H1 (cell line): Measurements from ENCODE around the gene RAPGEF1. TPM values are rescaled to one million over a fixed set of nuclear protein-coding genes. Genes with fewer than 3 reads are reported as not detected.

Experiments used
- CTCF ChIA-PET: fragments of 300-600 bp; sonication (Branson Sonifier 250); formaldehyde crosslinking; loops from one replicate; lab custom pipeline; 2021; ENCODE audit not compliant: partially characterized antibody; lab: Charles Lee
- POLR2A ChIA-PET: fragments of 300-600 bp; sonication (Branson Sonifier 250); formaldehyde crosslinking; loops from one replicate; lab custom pipeline; 2021; ENCODE audit warnings: inconsistent platforms; ENCODE audit not compliant: partially characterized antibody; lab: Charles Lee
- DNase-seq, 2 experiments: peaks; one replicate each; pipeline versions ENCODE4 v3.0.0 to v3.0.0-alpha.2; 2010 to 2022; ENCODE audit warnings: low spot score in 2 of 2, low read depth in 1 of 2, mixed read lengths in 1 of 2
- FAIRE-seq: peaks from 2 replicates; lab custom pipeline; 2011; peaks lifted over from hg19 to GRCh38; lab: Jason Lieb, UNC
- H2AFZ ChIP-seq: 2 replicates; pipeline ENCODE4 v1.8.1; 2012; ENCODE audit warnings: low read length, inconsistent platforms
- H2AK5ac ChIP-seq: 2 replicates; pipeline ENCODE4 v1.6.1; 2013; ENCODE audit warnings: low read depth, low read length
- H2BK120ac ChIP-seq: replicated peaks from 2 replicates; pipeline ENCODE3; 2013; ENCODE audit warnings: low read depth, low read length, inconsistent platforms
- H2BK12ac ChIP-seq: 2 replicates; pipeline ENCODE4 v1.6.1; 2013; ENCODE audit warnings: low read depth, low read length
- H2BK15ac ChIP-seq: 2 replicates; pipeline ENCODE4 v1.6.1; 2013; ENCODE audit warnings: low read length
- H2BK20ac ChIP-seq: 2 replicates; pipeline ENCODE4 v1.6.1; 2013; ENCODE audit warnings: low read length
- H2BK5ac ChIP-seq: 2 replicates; pipeline ENCODE4 v1.6.1; 2013; ENCODE audit warnings: low read depth, low read length
- H3K14ac ChIP-seq: 2 replicates; pipeline ENCODE4 v1.6.1; 2013; ENCODE audit warnings: inconsistent platforms; ENCODE audit not compliant: insufficient read length
- H3K18ac ChIP-seq: 2 replicates; pipeline ENCODE4 v1.6.1; 2013; ENCODE audit warnings: low read length; ENCODE audit errors: extremely low read depth
- H3K23ac ChIP-seq: 2 replicates; pipeline ENCODE4 v1.6.1; 2013; ENCODE audit warnings: inconsistent platforms; ENCODE audit not compliant: insufficient read length
- H3K23me2 ChIP-seq: 2 replicates; pipeline ENCODE4 v1.6.1; 2013; ENCODE audit warnings: low read depth, low read length
- H3K27ac ChIP-seq: 2 replicates; pipeline ENCODE4 v1.6.1; 2011; ENCODE audit warnings: low read depth, low read length, inconsistent platforms
- H3K27me3 ChIP-seq, 4 experiments: replicated peaks in 1 of 4; 1 replicate in 1 of 4; 2 replicates in 3 of 4; pipeline versions ENCODE4 v1.6.1 to v1.8.1; 2011 to 2013; ENCODE audit warnings: low read length in 3 of 4, mild to moderate bottlenecking in 3 of 4, inconsistent platforms in 2 of 4, mixed read lengths in 2 of 4, moderate library complexity in 1 of 4; ENCODE audit not compliant: control insufficient read depth in 3 of 4, insufficient read depth in 3 of 4; ENCODE audit errors: extremely low read depth in 1 of 4
- H3K36me3 ChIP-seq, 4 experiments: 2 replicates each; pipeline versions ENCODE4 v1.6.1 to v1.8.1; 2011 to 2013; ENCODE audit warnings: mild to moderate bottlenecking in 4 of 4, low read length in 3 of 4, moderate library complexity in 2 of 4, control low read depth in 1 of 4, inconsistent platforms in 1 of 4; ENCODE audit not compliant: insufficient read depth in 4 of 4, control insufficient read depth in 2 of 4
- H3K4ac ChIP-seq: replicated peaks from 2 replicates; pipeline ENCODE3; 2013; ENCODE audit warnings: low read length, low read depth, mixed read lengths, inconsistent platforms; ENCODE audit not compliant: insufficient read length
- H3K4me1 ChIP-seq, 4 experiments: replicated peaks in 1 of 4; 1 replicate in 1 of 4; 2 replicates in 3 of 4; pipeline versions ENCODE4 v1.6.1 to v1.8.1; 2011 to 2013; ENCODE audit warnings: low read length in 3 of 4, inconsistent platforms in 2 of 4, mixed read lengths in 1 of 4; ENCODE audit not compliant: insufficient read depth in 4 of 4, control insufficient read depth in 3 of 4
- H3K4me2 ChIP-seq, 2 experiments: 2 replicates each; pipeline versions ENCODE4 v1.6.1 to v1.8.1; 2011 to 2013; ENCODE audit warnings: low read depth in 2 of 2, low read length in 2 of 2, control low read depth in 1 of 2, inconsistent platforms in 1 of 2, mild to moderate bottlenecking in 1 of 2; ENCODE audit not compliant: insufficient read depth in 1 of 2
- H3K4me3 ChIP-seq, 4 experiments: fragments of 200-600, 300-600 bp in 1 of 4; sonication (generic), shearing (Covaris generic), sonication (Bioruptor Twin) in 1 of 4; 2 replicates each; pipeline versions ENCODE4 v1.5.1 to v1.8.1; 2011 to 2016; ENCODE audit warnings: low read length in 4 of 4, low read depth in 3 of 4, control low read depth in 2 of 4, inconsistent platforms in 2 of 4, mild to moderate bottlenecking in 2 of 4, mixed read lengths in 1 of 4, moderate library complexity in 1 of 4; ENCODE audit not compliant: insufficient read depth in 2 of 4; ENCODE audit errors: extremely low read depth in 1 of 4
- H3K56ac ChIP-seq: replicated peaks from 2 replicates; pipeline ENCODE3; 2013; ENCODE audit warnings: low read depth, mild to moderate bottlenecking, mixed read lengths, low read length, inconsistent platforms; ENCODE audit not compliant: insufficient read length
- H3K79me1 ChIP-seq: 2 replicates; pipeline ENCODE4 v1.6.1; 2013; ENCODE audit warnings: low read depth, low read length, control low read depth
- H3K79me2 ChIP-seq, 2 experiments: 2 replicates each; pipeline versions ENCODE4 v1.6.1 to v1.8.1; 2012 to 2013; ENCODE audit warnings: low read length in 2 of 2, mild to moderate bottlenecking in 2 of 2, inconsistent platforms in 1 of 2; ENCODE audit not compliant: insufficient read depth in 2 of 2, control insufficient read depth in 1 of 2
- H3K9ac ChIP-seq, 4 experiments: replicated peaks in 1 of 4; 1 replicate in 1 of 4; 2 replicates in 3 of 4; pipeline versions ENCODE4 v1.6.1 to v1.8.1; 2011 to 2013; ENCODE audit warnings: low read depth in 3 of 4, low read length in 3 of 4, control low read depth in 2 of 4, mild to moderate bottlenecking in 2 of 4, moderate library complexity in 2 of 4, inconsistent platforms in 1 of 4; ENCODE audit errors: extremely low read depth in 1 of 4
- H3K9me3 ChIP-seq, 2 experiments: 2 replicates each; pipeline versions ENCODE4 v1.6.1 to v1.8.1; 2012 to 2013; ENCODE audit warnings: mild to moderate bottlenecking in 2 of 2, moderate library complexity in 2 of 2, control low read depth in 1 of 2, inconsistent platforms in 1 of 2, low read depth in 1 of 2, low read length in 1 of 2, mixed read lengths in 1 of 2; ENCODE audit not compliant: insufficient read depth in 2 of 2
- H4K20me1 ChIP-seq, 2 experiments: replicated peaks in 1 of 2; 2 replicates each; pipeline versions ENCODE3 to v1.8.1; 2011 to 2013; ENCODE audit warnings: inconsistent platforms in 2 of 2, low read length in 2 of 2, mild to moderate bottlenecking in 1 of 2; ENCODE audit not compliant: insufficient read depth in 2 of 2, control insufficient read depth in 1 of 2
- H4K5ac ChIP-seq: 2 replicates; pipeline ENCODE4 v1.6.1; 2013; ENCODE audit warnings: low read length, low read depth, mixed read lengths, inconsistent platforms; ENCODE audit not compliant: insufficient read length
- H4K8ac ChIP-seq: 2 replicates; pipeline ENCODE4 v1.8.0; 2013; ENCODE audit warnings: mild to moderate bottlenecking, moderate library complexity, low read length, inconsistent platforms; ENCODE audit not compliant: insufficient read depth; ENCODE audit errors: extremely low read depth
- H4K91ac ChIP-seq: replicated peaks from 2 replicates; pipeline ENCODE3; 2013; ENCODE audit warnings: low read length, mixed read lengths, inconsistent platforms; ENCODE audit not compliant: insufficient read length
- ASH2L ChIP-seq: fragments of 200-600, 300-600 bp; sonication (generic); IDR thresholded peaks from one replicate; pipeline ENCODE4 v1.7.1; 2017; ENCODE audit warnings: low read length
- CEBPB ChIP-seq: IDR thresholded peaks from 2 replicates; pipeline ENCODE4 v1.6.1; 2012; ENCODE audit warnings: low read depth, low read length
- EGR1 ChIP-seq: IDR thresholded peaks from 2 replicates; pipeline ENCODE4 v1.6.1; 2011; ENCODE audit warnings: low read depth, low read length, borderline replicate concordance
- HDAC6 ChIP-seq: IDR thresholded peaks from one replicate; pipeline ENCODE4 v1.7.1; 2012; ENCODE audit warnings: low read depth, mild to moderate bottlenecking, inconsistent platforms, low read length, moderate library complexity
- SIRT6 ChIP-seq: IDR thresholded peaks from one replicate; pipeline ENCODE4 v1.7.1; 2012; ENCODE audit warnings: low read length, inconsistent platforms
- SP1 ChIP-seq: IDR thresholded peaks from 2 replicates; pipeline ENCODE4 v1.6.1; 2011; ENCODE audit warnings: low read depth, low read length
- TAF7 ChIP-seq: optimal IDR thresholded peaks from 2 replicates; pipeline ENCODE3; 2011; ENCODE audit warnings: low read depth, mild to moderate bottlenecking, inconsistent platforms, low read length, moderate library complexity, borderline replicate concordance
- TCF12 ChIP-seq: IDR thresholded peaks from 2 replicates; pipeline ENCODE4 v1.6.1; 2011; ENCODE audit warnings: low read depth, mild to moderate bottlenecking, low read length
- WGBS, 2 experiments: shearing (Covaris generic) in 1 of 2; methylation state at CpG; one replicate each; pipeline versions ENCODE4 v1.1.6 to v1.1.7; 2013 to 2015; ENCODE audit warnings: low lambda C conversion rate in 2 of 2, mixed read lengths in 2 of 2, inconsistent platforms in 1 of 2, low coverage in 1 of 2, missing lambda C conversion rate in 1 of 2; ENCODE audit not compliant: insufficient replicate concordance in 2 of 2, insufficient coverage in 1 of 2, insufficient read length in 1 of 2; ENCODE audit errors: extremely low coverage in 1 of 2, missing lambda C conversion rate in 1 of 2; 5-methylcytosine and 5-hydroxymethylcytosine counted together
- polyA plus RNA-seq, 7 experiments: library from polyadenylated mRNA; depleted of rRNA in 3 of 7; stranded (reverse) in 5 of 7; unstranded in 2 of 7; fragments of >200 nt in 5 of 7; fragments of 200-250 nt in 2 of 7; gene quantifications; 1 replicate in 5 of 7; 2 replicates in 1 of 7; 4 replicates in 1 of 7; pipeline versions ENCODE4 v1.2.1 to v1.2.3, GENCODE V29; 2011 to 2013; ENCODE audit warnings: missing spikeins in 2 of 7, mixed read lengths in 2 of 7
- total RNA-seq: library from RNA; stranded (reverse); fragmentation: NEBNext Ultra II Directional; extraction: Animal tissue kit (Norgen Biotek cat#: 25700); gene quantifications from 2 replicates; pipeline ENCODE4 v1.2.1, GENCODE V29; 2021

RAPGEF1 gene
- total and polyA plus RNA-seq, 2 of the 8 experiments (the other 6 are each of a cell fraction or from before 2014, with no cell fraction given): 29.7 to 78.9 TPM

DNA sequence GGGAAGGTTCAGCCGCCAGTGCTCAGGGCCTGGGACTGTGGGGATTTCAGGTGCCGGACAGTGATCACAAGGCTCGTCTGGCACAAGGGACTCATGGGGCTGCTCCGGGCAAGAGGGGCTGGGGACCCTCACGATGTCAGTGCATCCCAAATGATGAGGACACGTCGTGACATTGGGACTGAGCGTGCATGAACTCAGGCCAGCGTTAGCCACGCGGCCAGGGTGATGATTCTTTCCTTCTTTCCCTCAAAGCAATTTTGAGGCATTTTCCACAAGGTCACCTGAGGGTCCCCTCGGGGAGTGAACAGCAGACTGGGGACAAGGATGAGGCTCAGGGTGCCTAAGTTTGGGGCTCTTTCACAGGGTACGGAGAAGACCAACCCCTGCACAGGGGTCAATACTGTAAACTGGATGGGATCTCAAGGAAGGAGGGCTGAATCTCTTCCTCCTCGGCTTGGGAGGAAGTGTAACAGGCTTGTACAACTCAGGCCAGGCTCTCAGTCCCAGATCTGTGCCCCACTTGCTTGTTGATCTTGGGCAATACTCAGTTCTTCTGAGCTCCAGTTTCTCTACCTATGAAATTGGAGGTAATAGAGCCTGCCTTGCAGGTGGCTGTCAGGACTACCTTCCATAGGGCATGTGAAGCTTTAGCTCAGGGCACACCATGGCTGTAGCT lies 116.1 kb downstream of the RAPGEF1 start:
- H4K5ac ChIP-seq: no peak overlapping the region
- no peak overlapping the region for H3K9ac ChIP-seq
- 97% methylated on average over 14 of the region's 14 CpGs; no CpG with 5 or more reads in 1 of the 2 experiments for WGBS, 2 experiments
- no peaks in the 10 kb centered on the region for H3K23me2 ChIP-seq
- no peak overlapping the region for H3K56ac ChIP-seq
- peaks cover 2 to 20% (median 17%) of the 10 kb centered on the region in 4 experiments; a peak in 7 of 8 replicates for H3K36me3 ChIP-seq
- no peak overlapping the region for H2BK120ac ChIP-seq
- H3K27me3 ChIP-seq: no peaks in the 10 kb centered on the region
- H3K4me3 ChIP-seq: no peak overlapping the region
- no peak for DNase-seq
- no peak overlapping the region for H2BK5ac ChIP-seq
- no peak overlapping the region for H3K27ac ChIP-seq
- H3K4me1 ChIP-seq: peaks cover 0 to 9% (median 5%) of the 10 kb centered on the region in 4 experiments; a peak in 4 of 7 replicates
- H3K4me2 ChIP-seq: no peak overlapping the region
- peaks cover 2% of the 10 kb centered on the region in 2 experiments for H4K20me1 ChIP-seq
- no peak overlapping the region for H2BK12ac ChIP-seq
- CTCF ChIA-PET: interaction anchor here (1.0 to 1.8 kb wide), 7 partner anchors 10 to 121 kb away, joined by 3 to 7 read pairs (median 5); no protein-coding TSS in a partner anchor
- no peaks in the 10 kb centered on the region; the same call in 1 of the 2 replicates for H3K79me1 ChIP-seq
- H4K91ac ChIP-seq: no peak overlapping the region
- no peak overlapping the region for H3K18ac ChIP-seq
- H3K9me3 ChIP-seq: no peaks in the 10 kb centered on the region
- no peak overlapping the region for H2AK5ac ChIP-seq
- no peak overlapping the region for H2BK20ac ChIP-seq
- no peak for FAIRE-seq
- POLR2A ChIA-PET: interaction anchor here (1.5 to 1.8 kb wide), 3 partner anchors 10 to 123 kb away, joined by 3 to 6 read pairs (median 3); no protein-coding TSS in a partner anchor
- H3K23ac ChIP-seq: no peak overlapping the region
- no peak overlapping the region for H3K14ac ChIP-seq
- H3K4ac ChIP-seq: no peak overlapping the region
- H4K8ac ChIP-seq: no peak overlapping the region
- no peak overlapping the region for H2AFZ ChIP-seq
- H3K79me2 ChIP-seq: no peaks in the 10 kb centered on the region
- H2BK15ac ChIP-seq: no peak overlapping the region
- TF ChIP-seq TAF7: no peak
- TF ChIP-seq ASH2L: no peak
- no peak for TF ChIP-seq HDAC6
- no peak for TF ChIP-seq CEBPB
- TF ChIP-seq SIRT6: no peak
- TF ChIP-seq EGR1: no peak
- TF ChIP-seq SP1: no peak
- TF ChIP-seq TCF12: no peak
